Retina (tissue), 1 donor: ENCODE measurements around the gene GATD1.

Source experiments
- DNase-seq: peaks from one replicate; pipeline ENCODE4 v3.0.0-alpha.2; 2016

Gene GATD1

GRCh38 chr11:795634-796564 is 18.6 kb upstream of the GATD1 start:
- DNase-seq: peak; percentile 52

GRCh38 chr11:794766-795633 is 17.7 kb upstream of the GATD1 start:
- no peak for DNase-seq

GRCh38 chr11:794013-794765 is 16.9 kb upstream of the GATD1 start:
- DNase-seq: no peak

- no peak for DNase-seq
These were observed 16.3 kb upstream of the GATD1 start for GRCh38 chr11:793556-793955.

GRCh38 chr11:792873-793272 is 15.6 kb upstream of the GATD1 start:
- no peak for DNase-seq

- DNase-seq: no peak
These were observed 15.2 kb upstream of the GATD1 start for GRCh38 chr11:792535-792821.

- DNase-seq: no peak
These were observed 14.6 kb upstream of the GATD1 start for GRCh38 chr11:791658-792534.

- no peak for DNase-seq
These were observed 13.7 kb upstream of the GATD1 start for GRCh38 chr11:790721-791564.

- peak; percentile 76 for DNase-seq
These were observed 12.7 kb upstream of the GATD1 start, which contains the start of gene CEND1 for GRCh38 chr11:789943-790342. TSS of gene CEND1 (minus strand) at chr11:790090. CDS start at chr11:788576, 1,514 bp downstream.

GRCh38 chr11:788953-789940 is 12.0 kb upstream of the GATD1 start:
- peak; percentile 60 for DNase-seq

- DNase-seq: no peak
These were observed 10.8 kb upstream of the GATD1 start for GRCh38 chr11:788009-788640.

GRCh38 chr11:787084-787675 is 9.9 kb upstream of the GATD1 start:
- no peak for DNase-seq

- no peak for DNase-seq
These were observed 9.2 kb upstream of the GATD1 start for GRCh38 chr11:786235-787083.

- DNase-seq: peak; percentile 88
These were observed 6.3 kb upstream of the GATD1 start for GRCh38 chr11:783581-784015.

- DNase-seq: no peak
These were observed 5.2 kb upstream of the GATD1 start for GRCh38 chr11:782264-783174.

- DNase-seq: no peak
These were observed 2.8 kb upstream of the GATD1 start for GRCh38 chr11:779955-780532.
